H1 (cell line): ENCODE measurements around the gene DCANP1. TPM values are rescaled to one million over a fixed set of nuclear protein-coding genes. Genes with fewer than 3 reads are reported as not detected.

Experiments used
- CTCF ChIA-PET: fragments of 300-600 bp; sonication (Branson Sonifier 250); formaldehyde crosslinking; loops from one replicate; lab custom pipeline; 2021; ENCODE audit not compliant: partially characterized antibody; lab: Charles Lee
- POLR2A ChIA-PET: fragments of 300-600 bp; sonication (Branson Sonifier 250); formaldehyde crosslinking; loops from one replicate; lab custom pipeline; 2021; ENCODE audit warnings: inconsistent platforms; ENCODE audit not compliant: partially characterized antibody; lab: Charles Lee
- DNase-seq, 2 experiments: peaks; one replicate each; pipeline versions ENCODE4 v3.0.0 to v3.0.0-alpha.2; 2010 to 2022; ENCODE audit warnings: low spot score in 2 of 2, low read depth in 1 of 2, mixed read lengths in 1 of 2
- FAIRE-seq: peaks from 2 replicates; lab custom pipeline; 2011; peaks lifted over from hg19 to GRCh38; lab: Jason Lieb, UNC
- H2AFZ ChIP-seq: 2 replicates; pipeline ENCODE4 v1.8.1; 2012; ENCODE audit warnings: low read length, inconsistent platforms
- H2AK5ac ChIP-seq: 2 replicates; pipeline ENCODE4 v1.6.1; 2013; ENCODE audit warnings: low read depth, low read length
- H2BK120ac ChIP-seq: replicated peaks from 2 replicates; pipeline ENCODE3; 2013; ENCODE audit warnings: low read depth, low read length, inconsistent platforms
- H2BK12ac ChIP-seq: 2 replicates; pipeline ENCODE4 v1.6.1; 2013; ENCODE audit warnings: low read depth, low read length
- H2BK15ac ChIP-seq: 2 replicates; pipeline ENCODE4 v1.6.1; 2013; ENCODE audit warnings: low read length
- H2BK20ac ChIP-seq: 2 replicates; pipeline ENCODE4 v1.6.1; 2013; ENCODE audit warnings: low read length
- H2BK5ac ChIP-seq: 2 replicates; pipeline ENCODE4 v1.6.1; 2013; ENCODE audit warnings: low read depth, low read length
- H3K14ac ChIP-seq: 2 replicates; pipeline ENCODE4 v1.6.1; 2013; ENCODE audit warnings: inconsistent platforms; ENCODE audit not compliant: insufficient read length
- H3K18ac ChIP-seq: 2 replicates; pipeline ENCODE4 v1.6.1; 2013; ENCODE audit warnings: low read length; ENCODE audit errors: extremely low read depth
- H3K23ac ChIP-seq: 2 replicates; pipeline ENCODE4 v1.6.1; 2013; ENCODE audit warnings: inconsistent platforms; ENCODE audit not compliant: insufficient read length
- H3K23me2 ChIP-seq: 2 replicates; pipeline ENCODE4 v1.6.1; 2013; ENCODE audit warnings: low read depth, low read length
- H3K27ac ChIP-seq: 2 replicates; pipeline ENCODE4 v1.6.1; 2011; ENCODE audit warnings: low read depth, low read length, inconsistent platforms
- H3K27me3 ChIP-seq, 4 experiments: replicated peaks in 1 of 4; 1 replicate in 1 of 4; 2 replicates in 3 of 4; pipeline versions ENCODE4 v1.6.1 to v1.8.1; 2011 to 2013; ENCODE audit warnings: low read length in 3 of 4, mild to moderate bottlenecking in 3 of 4, inconsistent platforms in 2 of 4, mixed read lengths in 2 of 4, moderate library complexity in 1 of 4; ENCODE audit not compliant: control insufficient read depth in 3 of 4, insufficient read depth in 3 of 4; ENCODE audit errors: extremely low read depth in 1 of 4
- H3K36me3 ChIP-seq, 4 experiments: 2 replicates each; pipeline versions ENCODE4 v1.6.1 to v1.8.1; 2011 to 2013; ENCODE audit warnings: mild to moderate bottlenecking in 4 of 4, low read length in 3 of 4, moderate library complexity in 2 of 4, control low read depth in 1 of 4, inconsistent platforms in 1 of 4; ENCODE audit not compliant: insufficient read depth in 4 of 4, control insufficient read depth in 2 of 4
- H3K4ac ChIP-seq: replicated peaks from 2 replicates; pipeline ENCODE3; 2013; ENCODE audit warnings: low read length, low read depth, mixed read lengths, inconsistent platforms; ENCODE audit not compliant: insufficient read length
- H3K4me1 ChIP-seq, 4 experiments: replicated peaks in 1 of 4; 1 replicate in 1 of 4; 2 replicates in 3 of 4; pipeline versions ENCODE4 v1.6.1 to v1.8.1; 2011 to 2013; ENCODE audit warnings: low read length in 3 of 4, inconsistent platforms in 2 of 4, mixed read lengths in 1 of 4; ENCODE audit not compliant: insufficient read depth in 4 of 4, control insufficient read depth in 3 of 4
- H3K4me2 ChIP-seq, 2 experiments: 2 replicates each; pipeline versions ENCODE4 v1.6.1 to v1.8.1; 2011 to 2013; ENCODE audit warnings: low read depth in 2 of 2, low read length in 2 of 2, control low read depth in 1 of 2, inconsistent platforms in 1 of 2, mild to moderate bottlenecking in 1 of 2; ENCODE audit not compliant: insufficient read depth in 1 of 2
- H3K4me3 ChIP-seq, 4 experiments: fragments of 200-600, 300-600 bp in 1 of 4; sonication (generic), shearing (Covaris generic), sonication (Bioruptor Twin) in 1 of 4; 2 replicates each; pipeline versions ENCODE4 v1.5.1 to v1.8.1; 2011 to 2016; ENCODE audit warnings: low read length in 4 of 4, low read depth in 3 of 4, control low read depth in 2 of 4, inconsistent platforms in 2 of 4, mild to moderate bottlenecking in 2 of 4, mixed read lengths in 1 of 4, moderate library complexity in 1 of 4; ENCODE audit not compliant: insufficient read depth in 2 of 4; ENCODE audit errors: extremely low read depth in 1 of 4
- H3K56ac ChIP-seq: replicated peaks from 2 replicates; pipeline ENCODE3; 2013; ENCODE audit warnings: low read depth, mild to moderate bottlenecking, mixed read lengths, low read length, inconsistent platforms; ENCODE audit not compliant: insufficient read length
- H3K79me1 ChIP-seq: 2 replicates; pipeline ENCODE4 v1.6.1; 2013; ENCODE audit warnings: low read depth, low read length, control low read depth
- H3K79me2 ChIP-seq, 2 experiments: 2 replicates each; pipeline versions ENCODE4 v1.6.1 to v1.8.1; 2012 to 2013; ENCODE audit warnings: low read length in 2 of 2, mild to moderate bottlenecking in 2 of 2, inconsistent platforms in 1 of 2; ENCODE audit not compliant: insufficient read depth in 2 of 2, control insufficient read depth in 1 of 2
- H3K9ac ChIP-seq, 4 experiments: replicated peaks in 1 of 4; 1 replicate in 1 of 4; 2 replicates in 3 of 4; pipeline versions ENCODE4 v1.6.1 to v1.8.1; 2011 to 2013; ENCODE audit warnings: low read depth in 3 of 4, low read length in 3 of 4, control low read depth in 2 of 4, mild to moderate bottlenecking in 2 of 4, moderate library complexity in 2 of 4, inconsistent platforms in 1 of 4; ENCODE audit errors: extremely low read depth in 1 of 4
- H3K9me3 ChIP-seq, 2 experiments: 2 replicates each; pipeline versions ENCODE4 v1.6.1 to v1.8.1; 2012 to 2013; ENCODE audit warnings: mild to moderate bottlenecking in 2 of 2, moderate library complexity in 2 of 2, control low read depth in 1 of 2, inconsistent platforms in 1 of 2, low read depth in 1 of 2, low read length in 1 of 2, mixed read lengths in 1 of 2; ENCODE audit not compliant: insufficient read depth in 2 of 2
- H4K20me1 ChIP-seq, 2 experiments: replicated peaks in 1 of 2; 2 replicates each; pipeline versions ENCODE3 to v1.8.1; 2011 to 2013; ENCODE audit warnings: inconsistent platforms in 2 of 2, low read length in 2 of 2, mild to moderate bottlenecking in 1 of 2; ENCODE audit not compliant: insufficient read depth in 2 of 2, control insufficient read depth in 1 of 2
- H4K5ac ChIP-seq: 2 replicates; pipeline ENCODE4 v1.6.1; 2013; ENCODE audit warnings: low read length, low read depth, mixed read lengths, inconsistent platforms; ENCODE audit not compliant: insufficient read length
- H4K8ac ChIP-seq: 2 replicates; pipeline ENCODE4 v1.8.0; 2013; ENCODE audit warnings: mild to moderate bottlenecking, moderate library complexity, low read length, inconsistent platforms; ENCODE audit not compliant: insufficient read depth; ENCODE audit errors: extremely low read depth
- H4K91ac ChIP-seq: replicated peaks from 2 replicates; pipeline ENCODE3; 2013; ENCODE audit warnings: low read length, mixed read lengths, inconsistent platforms; ENCODE audit not compliant: insufficient read length
- CTBP2 ChIP-seq: IDR thresholded peaks from 2 replicates; pipeline ENCODE4 v1.7.0; 2011; ENCODE audit warnings: borderline replicate concordance, mild to moderate bottlenecking, moderate library complexity, mixed read lengths, low read length; ENCODE audit not compliant: insufficient read depth, insufficient read length
- EP300 ChIP-seq, 2 experiments: IDR thresholded peaks; 1 replicate in 1 of 2; 2 replicates in 1 of 2; pipeline ENCODE4 v1.6.1; 2011 to 2012; ENCODE audit warnings: low read depth in 2 of 2, low read length in 2 of 2, mild to moderate bottlenecking in 2 of 2, borderline replicate concordance in 1 of 2, inconsistent platforms in 1 of 2, moderate library complexity in 1 of 2
- KDM4A ChIP-seq: IDR thresholded peaks from one replicate; pipeline ENCODE4 v1.7.1; 2012; ENCODE audit warnings: low read depth, mild to moderate bottlenecking, moderate library complexity, low read length, inconsistent platforms; ENCODE audit not compliant: severe bottlenecking
- POU5F1 ChIP-seq: IDR thresholded peaks from 2 replicates; pipeline ENCODE4 v1.6.1; 2011; ENCODE audit warnings: low read depth, mild to moderate bottlenecking, low read length, moderate library complexity
- RAD21 ChIP-seq, 2 experiments: IDR thresholded peaks in 1 of 2; conservative IDR thresholded peaks in 1 of 2; 2 replicates each; pipeline ENCODE4 v1.6.1; 2011; ENCODE audit warnings: low read depth in 2 of 2, low read length in 2 of 2, improper control_type of control experiment in 1 of 2, inconsistent platforms in 1 of 2, mild to moderate bottlenecking in 1 of 2, moderate library complexity in 1 of 2
- SIN3A ChIP-seq, 2 experiments: IDR thresholded peaks in 1 of 2; conservative IDR thresholded peaks in 1 of 2; 2 replicates each; pipeline ENCODE4 v1.6.1; 2011 to 2012; ENCODE audit warnings: low read length in 2 of 2, improper control_type of control experiment in 1 of 2, low read depth in 1 of 2, mild to moderate bottlenecking in 1 of 2
- SP4 ChIP-seq: IDR thresholded peaks from 2 replicates; pipeline ENCODE4 v1.6.1; 2012; ENCODE audit warnings: low read length, inconsistent platforms
- YY1 ChIP-seq: IDR thresholded peaks from 2 replicates; pipeline ENCODE4 v1.6.1; 2011; ENCODE audit warnings: low read depth, mild to moderate bottlenecking, low read length
- WGBS, 2 experiments: shearing (Covaris generic) in 1 of 2; methylation state at CpG; one replicate each; pipeline versions ENCODE4 v1.1.6 to v1.1.7; 2013 to 2015; ENCODE audit warnings: low lambda C conversion rate in 2 of 2, mixed read lengths in 2 of 2, inconsistent platforms in 1 of 2, low coverage in 1 of 2, missing lambda C conversion rate in 1 of 2; ENCODE audit not compliant: insufficient replicate concordance in 2 of 2, insufficient coverage in 1 of 2, insufficient read length in 1 of 2; ENCODE audit errors: extremely low coverage in 1 of 2, missing lambda C conversion rate in 1 of 2; 5-methylcytosine and 5-hydroxymethylcytosine counted together
- polyA plus RNA-seq, 7 experiments: library from polyadenylated mRNA; depleted of rRNA in 3 of 7; stranded (reverse) in 5 of 7; unstranded in 2 of 7; fragments of >200 nt in 5 of 7; fragments of 200-250 nt in 2 of 7; gene quantifications; 1 replicate in 5 of 7; 2 replicates in 1 of 7; 4 replicates in 1 of 7; pipeline versions ENCODE4 v1.2.1 to v1.2.3, GENCODE V29; 2011 to 2013; ENCODE audit warnings: missing spikeins in 2 of 7, mixed read lengths in 2 of 7
- total RNA-seq: library from RNA; stranded (reverse); fragmentation: NEBNext Ultra II Directional; extraction: Animal tissue kit (Norgen Biotek cat#: 25700); gene quantifications from 2 replicates; pipeline ENCODE4 v1.2.1, GENCODE V29; 2021

Gene DCANP1
- total and polyA plus RNA-seq, 2 of the 8 experiments (the other 6 are each of a cell fraction or from before 2014, with no cell fraction given): not detected

GRCh38 chr5:135469911-135470310 is 22.8 kb upstream of the DCANP1 start:
- Histone ChIP-seq H3K9ac (no peak overlapping the region), H3K23me2 (peaks cover 5% of the 10 kb centered on the region), H4K8ac (no peak overlapping the region), H3K27me3 (peaks cover 41 to 78% (median 60%) of the 10 kb centered on the region in 4 experiments), H2BK15ac (no peak overlapping the region), H2BK20ac (no peak overlapping the region), H2BK120ac (no peak overlapping the region), H3K4me1 (peaks cover 0 to 15% (median 8%) of the 10 kb centered on the region in 4 experiments; a peak in 5 of 7 replicates), H4K91ac (no peak overlapping the region), H3K4me2 (no peak overlapping the region), H2AK5ac (no peak overlapping the region), H3K79me2 (no peaks in the 10 kb centered on the region), H2BK5ac (no peak overlapping the region), H3K4ac (no peak overlapping the region), H2AFZ (no peak overlapping the region), H4K20me1 (peaks cover 0 to 12% of the 10 kb centered on the region in 2 experiments), H3K27ac (no peak overlapping the region), H3K4me3 (no peak overlapping the region), H3K18ac (no peak overlapping the region), H3K36me3 (no peaks in the 10 kb centered on the region), H3K14ac (no peak overlapping the region), H2BK12ac (no peak overlapping the region), H3K9me3 (no peaks in the 10 kb centered on the region), H3K79me1 (no peaks in the 10 kb centered on the region; the same call in 1 of the 2 replicates), H4K5ac (no peak overlapping the region), H3K23ac (no peak overlapping the region), H3K56ac (no peak overlapping the region)
- no peak for DNase-seq
- POLR2A ChIA-PET: interaction anchor here (1.4 kb wide), 1 partner anchor 9 kb away, joined by 3 read pairs; no protein-coding TSS in a partner anchor
- no peak for FAIRE-seq
- 78% methylated on average over 5 of the region's 5 CpGs; no CpG with 5 or more reads in 1 of the 2 experiments for WGBS, 2 experiments
- no peak for TF ChIP-seq SIN3A (conservative IDR thresholded peaks at IDR 0.05 in 1 of 2, IDR thresholded peaks at IDR 0.05 in 1 of 2; ENCODE audit: low read depth in 1 of 2, low read length in 2 of 2)
- no peak for TF ChIP-seq EP300 (IDR thresholded peaks at IDR 0.05; ENCODE audit: borderline replicate concordance in 1 of 2, low read depth in 2 of 2, low read length in 2 of 2)
- no peak for TF ChIP-seq SP4
- no peak for TF ChIP-seq KDM4A
- TF ChIP-seq YY1: no peak
- TF ChIP-seq POU5F1: no peak
- no peak for TF ChIP-seq CTBP2
- TF ChIP-seq RAD21 (IDR thresholded peaks at IDR 0.05 in 1 of 2, conservative IDR thresholded peaks at IDR 0.05 in 1 of 2; ENCODE audit: low read depth in 2 of 2, low read length in 2 of 2): no peak
- CTCF ChIA-PET: interaction anchor here (1.0 to 21.6 kb wide), 6 partner anchors 12 to 97 kb away, joined by 4 to 778 read pairs (median 10); no protein-coding TSS in a partner anchor
